GM23338 (cell line): Measurements from ENCODE around the gene SARDH. TPM values are rescaled to one million over a fixed set of nuclear protein-coding genes. Genes with fewer than 3 reads are reported as not detected.

Experiments used
- ATAC-seq: fragments of 200-7000 bp; cut with Tn5 transposase; 3 replicates; pipeline ENCODE4 v1.9.1; 2020
- DNase-seq: peaks from one replicate; pipeline ENCODE4 v3.0.0-alpha.2; 2015; ENCODE audit warnings: low spot score
- H2AFZ ChIP-seq: fragments of 200-600 bp; sonication (generic); 2 replicates; pipeline ENCODE4 v1.8.0; 2016; ENCODE audit warnings: antibody characterized with exemption, mild to moderate bottlenecking, moderate library complexity
- H3F3A ChIP-seq: fragments of 200-600 bp; sonication (generic); replicated peaks from 2 replicates; pipeline ENCODE4 v1.8.0; 2017; ENCODE audit warnings: antibody characterized with exemption, mixed run types, low read depth
- H3K27ac ChIP-seq: fragments of 200-600 bp; sonication (generic); 2 replicates; pipeline ENCODE4 v1.6.1; 2016; ENCODE audit warnings: low read depth
- H3K27me3 ChIP-seq: fragments of 200-600 bp; sonication (generic); 2 replicates; pipeline ENCODE4 v1.8.0; 2016; ENCODE audit warnings: mild to moderate bottlenecking, mixed run types, moderate library complexity; ENCODE audit not compliant: insufficient read depth
- H3K36me3 ChIP-seq: fragments of 200-600 bp; sonication (generic); 2 replicates; pipeline ENCODE4 v1.8.0; 2016; ENCODE audit warnings: mild to moderate bottlenecking; ENCODE audit not compliant: insufficient read depth
- H3K4me1 ChIP-seq: fragments of 200-600 bp; sonication (generic); 2 replicates; pipeline ENCODE4 v1.8.0; 2016; ENCODE audit warnings: mild to moderate bottlenecking, moderate library complexity; ENCODE audit not compliant: insufficient read depth
- H3K4me2 ChIP-seq: fragments of 200-600 bp; sonication (generic); 2 replicates; pipeline ENCODE4 v1.7.1; 2017; ENCODE audit warnings: mixed run types
- H3K4me3 ChIP-seq: fragments of 200-600 bp; sonication (generic); 2 replicates; pipeline ENCODE4 v1.6.1; 2016; ENCODE audit warnings: mixed run types
- H3K79me2 ChIP-seq: fragments of 200-600 bp; sonication (generic); replicated peaks from 2 replicates; pipeline ENCODE4 v1.8.0; 2017; ENCODE audit warnings: mild to moderate bottlenecking; ENCODE audit not compliant: insufficient read depth
- H3K9me2 ChIP-seq: fragments of 200-600 bp; sonication (generic); 2 replicates; pipeline ENCODE4 v1.8.0; 2017; ENCODE audit not compliant: insufficient read depth
- H4K20me1 ChIP-seq: fragments of 200-600 bp; sonication (generic); replicated peaks from 2 replicates; pipeline ENCODE4 v1.8.0; 2017; ENCODE audit warnings: mild to moderate bottlenecking; ENCODE audit not compliant: insufficient read depth
- H3K27ac Mint-ChIP-seq: 2 replicates; pipeline ENCODE4 v1.8.0; 2020; ENCODE audit warnings: inconsistent platforms, mild to moderate bottlenecking, moderate library complexity, mixed read lengths
- H3K27me3 Mint-ChIP-seq: 3 replicates; pipeline ENCODE4 v1.8.0; 2022; ENCODE audit warnings: low read depth, mild to moderate bottlenecking, moderate library complexity, mixed read lengths, inconsistent platforms; ENCODE audit not compliant: insufficient read depth, poor library complexity
- H3K36me3 Mint-ChIP-seq: 3 replicates; pipeline ENCODE4 v1.8.0; 2021; ENCODE audit warnings: low read depth, mild to moderate bottlenecking, inconsistent platforms, moderate library complexity, mixed read lengths
- H3K4me1 Mint-ChIP-seq: 3 replicates; pipeline ENCODE4 v1.8.0; 2020; ENCODE audit warnings: mild to moderate bottlenecking, inconsistent platforms, mixed read lengths
- H3K4me3 Mint-ChIP-seq: 3 replicates; pipeline ENCODE4 v1.8.0; 2021; ENCODE audit warnings: moderate library complexity, mild to moderate bottlenecking, inconsistent platforms, mixed read lengths
- H3K9me3 Mint-ChIP-seq: 3 replicates; pipeline ENCODE4 v1.8.0; 2020; ENCODE audit warnings: moderate library complexity, mild to moderate bottlenecking, inconsistent platforms, mixed read lengths
- CREB1 ChIP-seq: fragments of 250-450 bp; sonication (Bioruptor Pico); IDR thresholded peaks from 2 replicates; pipeline ENCODE4 v1.5.0; 2020; ENCODE audit warnings: low read depth, mild to moderate bottlenecking, moderate library complexity
- EZH2phosphoT487 ChIP-seq: fragments of 200-600 bp; sonication (generic); IDR thresholded peaks from one replicate; pipeline ENCODE4 v1.8.1; 2018; ENCODE audit warnings: antibody characterized with exemption; ENCODE audit not compliant: unreplicated experiment
- JUNB ChIP-seq: IDR thresholded peaks from one replicate; pipeline ENCODE4 v1.6.1; 2016; ENCODE audit warnings: antibody characterized with exemption; ENCODE audit not compliant: unreplicated experiment
- NANOG ChIP-seq: IDR thresholded peaks from 2 replicates; pipeline ENCODE4 v1.6.1; 2016; ENCODE audit warnings: antibody characterized with exemption, borderline replicate concordance
- POLR2AphosphoS5 ChIP-seq: IDR thresholded peaks from 2 replicates; pipeline ENCODE4 v1.6.1; 2016; ENCODE audit warnings: antibody characterized with exemption, low read depth
- STAT1 ChIP-seq: IDR thresholded peaks from one replicate; pipeline ENCODE4 v1.6.1; 2016; ENCODE audit warnings: antibody characterized with exemption; ENCODE audit not compliant: unreplicated experiment
- polyA plus RNA-seq: library from polyadenylated mRNA; unstranded; fragments of >200 nt; fragmentation: Nextera tagmentation; extraction: Ambion mirVana; gene quantifications from 2 replicates; pipeline ENCODE4 v1.2.1, GENCODE V29; 2016
- total RNA-seq: library from RNA; depleted of rRNA; stranded (reverse); fragments of >200 nt; shearing (Covaris generic); gene quantifications from 2 replicates; pipeline ENCODE4 v1.2.3, GENCODE V29; 2014
- TF ChIP-seq, protein P1 (sequence below), 2 experiments: fragments of 200-600 bp in 1 of 2; sonication (generic) in 1 of 2; conservative IDR thresholded peaks; 2 replicates each; pipeline versions ENCODE4 v1.5.1 to v1.6.1; 2016 to 2017; ENCODE audit warnings: antibody characterized with exemption in 2 of 2, low read depth in 2 of 2, mild to moderate bottlenecking in 2 of 2, moderate library complexity in 1 of 2
- TF ChIP-seq, protein P2 (sequence below): IDR thresholded peaks from 2 replicates; pipeline ENCODE4 v1.6.1; 2016; ENCODE audit warnings: antibody characterized with exemption

Gene SARDH
- total and polyA plus RNA-seq, 2 experiments from 2014 or later = 2.8 to 10.4 TPM

DNA sequence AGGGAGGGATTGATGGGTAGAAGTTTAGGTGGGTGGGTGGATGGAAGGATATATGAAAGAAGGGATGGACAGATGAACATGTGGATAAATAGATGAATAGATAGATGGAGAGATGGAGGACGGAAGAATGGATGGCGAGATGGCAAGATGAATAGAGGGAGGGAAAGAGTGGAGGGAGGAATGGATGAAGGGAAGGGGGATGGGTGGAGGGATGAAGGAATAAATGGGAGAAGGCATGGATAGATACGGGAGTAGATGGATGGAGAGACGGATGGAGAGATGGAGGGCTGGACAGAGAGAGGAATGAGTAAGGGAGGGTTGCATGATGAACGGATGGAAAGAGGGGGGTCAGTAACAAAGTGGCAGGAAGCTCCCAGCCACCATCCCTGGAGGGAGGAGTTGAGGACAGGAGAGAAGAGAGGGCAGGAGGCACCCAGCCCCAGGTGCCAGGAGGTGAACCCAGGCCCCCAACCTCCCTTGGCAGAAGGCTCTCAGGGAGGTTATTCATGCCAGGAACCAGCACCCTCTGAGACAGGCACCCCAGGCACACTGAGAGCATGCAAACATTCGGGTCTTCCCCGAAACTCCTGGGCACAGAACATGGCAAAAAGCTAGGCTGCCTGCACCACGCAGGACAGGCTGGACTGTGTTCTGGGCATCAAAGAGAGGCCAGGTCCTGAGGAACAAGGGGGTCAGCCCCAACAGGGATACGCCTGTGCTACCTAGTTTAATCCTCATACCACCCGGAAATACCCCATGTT, 9.1 kb downstream of the SARDH start (continued):
- TF ChIP-seq, protein P1, sequence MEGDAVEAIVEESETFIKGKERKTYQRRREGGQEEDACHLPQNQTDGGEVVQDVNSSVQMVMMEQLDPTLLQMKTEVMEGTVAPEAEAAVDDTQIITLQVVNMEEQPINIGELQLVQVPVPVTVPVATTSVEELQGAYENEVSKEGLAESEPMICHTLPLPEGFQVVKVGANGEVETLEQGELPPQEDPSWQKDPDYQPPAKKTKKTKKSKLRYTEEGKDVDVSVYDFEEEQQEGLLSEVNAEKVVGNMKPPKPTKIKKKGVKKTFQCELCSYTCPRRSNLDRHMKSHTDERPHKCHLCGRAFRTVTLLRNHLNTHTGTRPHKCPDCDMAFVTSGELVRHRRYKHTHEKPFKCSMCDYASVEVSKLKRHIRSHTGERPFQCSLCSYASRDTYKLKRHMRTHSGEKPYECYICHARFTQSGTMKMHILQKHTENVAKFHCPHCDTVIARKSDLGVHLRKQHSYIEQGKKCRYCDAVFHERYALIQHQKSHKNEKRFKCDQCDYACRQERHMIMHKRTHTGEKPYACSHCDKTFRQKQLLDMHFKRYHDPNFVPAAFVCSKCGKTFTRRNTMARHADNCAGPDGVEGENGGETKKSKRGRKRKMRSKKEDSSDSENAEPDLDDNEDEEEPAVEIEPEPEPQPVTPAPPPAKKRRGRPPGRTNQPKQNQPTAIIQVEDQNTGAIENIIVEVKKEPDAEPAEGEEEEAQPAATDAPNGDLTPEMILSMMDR (conservative IDR thresholded peaks at IDR 0.05; ENCODE audit: low read depth in 2 of 2) = no peak
- no peak for TF ChIP-seq STAT1
- TF ChIP-seq NANOG = no peak
- TF ChIP-seq CREB1 (CRISPR knock-in tag) = no peak
- TF ChIP-seq, protein P2, sequence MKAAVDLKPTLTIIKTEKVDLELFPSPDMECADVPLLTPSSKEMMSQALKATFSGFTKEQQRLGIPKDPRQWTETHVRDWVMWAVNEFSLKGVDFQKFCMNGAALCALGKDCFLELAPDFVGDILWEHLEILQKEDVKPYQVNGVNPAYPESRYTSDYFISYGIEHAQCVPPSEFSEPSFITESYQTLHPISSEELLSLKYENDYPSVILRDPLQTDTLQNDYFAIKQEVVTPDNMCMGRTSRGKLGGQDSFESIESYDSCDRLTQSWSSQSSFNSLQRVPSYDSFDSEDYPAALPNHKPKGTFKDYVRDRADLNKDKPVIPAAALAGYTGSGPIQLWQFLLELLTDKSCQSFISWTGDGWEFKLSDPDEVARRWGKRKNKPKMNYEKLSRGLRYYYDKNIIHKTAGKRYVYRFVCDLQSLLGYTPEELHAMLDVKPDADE = no peak
- TF ChIP-seq EZH2phosphoT487 = no peak
- TF ChIP-seq JUNB = no peak
- no peak for TF ChIP-seq POLR2AphosphoS5

DNA sequence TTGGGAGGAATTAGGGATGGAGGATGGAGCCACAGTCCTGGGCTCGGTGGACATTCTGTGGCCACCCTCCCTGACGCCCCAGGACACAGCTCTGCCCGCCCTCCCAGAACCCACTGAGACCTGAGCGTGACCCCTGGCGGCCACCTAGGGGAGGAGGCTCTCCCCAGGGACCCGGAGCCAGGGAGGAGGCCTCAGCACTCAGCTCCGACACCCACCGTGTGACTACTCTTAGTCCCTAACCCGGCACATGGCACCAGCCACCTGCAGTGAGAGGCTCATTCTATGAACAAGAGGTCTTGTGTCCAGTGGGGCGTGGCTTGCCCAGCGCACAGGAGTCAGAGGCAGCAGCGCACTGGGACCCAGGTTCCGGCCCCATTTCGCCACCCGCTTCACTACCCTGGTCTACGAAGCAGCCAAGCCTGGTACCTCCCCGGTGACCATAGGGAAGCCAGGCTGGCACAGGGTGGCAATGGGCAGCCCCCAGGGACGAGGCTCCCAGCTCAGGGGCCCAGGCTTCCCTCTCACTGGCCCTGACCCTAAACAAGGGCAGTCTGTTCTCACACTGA, 10.2 kb downstream of the SARDH start:
- Histone ChIP-seq H3K4me3 (no peak overlapping the region), H3K79me2 (no peaks in the 10 kb centered on the region), H3F3A (no peaks in the 10 kb centered on the region), H2AFZ (no peak overlapping the region), H3K36me3 (no peaks in the 10 kb centered on the region), H3K27ac (no peak overlapping the region), H4K20me1 (no peaks in the 10 kb centered on the region; the same call in 1 of the 2 replicates), H3K4me2 (no peak overlapping the region), H3K4me1 (no peaks in the 10 kb centered on the region), H3K9me2 (no peaks in the 10 kb centered on the region), H3K27me3 (no peaks in the 10 kb centered on the region)
- no peaks in the 10 kb centered on the region; the same call in 2 of the 3 replicates for H3K4me1 Mint-ChIP-seq
- DNase-seq = no peak
- no peaks in the 10 kb centered on the region; the same call in 2 of the 3 replicates for H3K36me3 Mint-ChIP-seq
- ATAC-seq = no peak
- H3K27ac Mint-ChIP-seq = no peak overlapping the region
- H3K27me3 Mint-ChIP-seq = peaks cover 13% of the 10 kb centered on the region
- H3K9me3 Mint-ChIP-seq = peaks cover 3% of the 10 kb centered on the region; the same call in 1 of the 3 replicates
- H3K4me3 Mint-ChIP-seq = no peak overlapping the region
- no peak for TF ChIP-seq POLR2AphosphoS5
- TF ChIP-seq, protein P1 (conservative IDR thresholded peaks at IDR 0.05; ENCODE audit: low read depth in 2 of 2) = peak in 1 of 2 experiments; percentile 33; a peak in 2 of 4 replicates
